ENCODE measurements around the gene COPZ2. TPM values are rescaled to one million over a fixed set of nuclear protein-coding genes. Genes with fewer than 3 reads are reported as not detected.

The COPZ2 gene
- total and polyA plus RNA-seq, 9 of the 15 experiments (the other 6 are each of a cell fraction or from before 2014, with no cell fraction given) = 0.22 to 0.49 TPM; not detected in 7

- TF ChIP-seq JUND (IDR thresholded peaks at IDR 0.05; ENCODE audit: borderline replicate concordance, low read depth, low read length) = peak; percentile 48
- peak; percentile 49; the same call in 1 of the 3 replicates for TF ChIP-seq JUND (tag; IDR thresholded peaks at IDR 0.05; ENCODE audit: borderline replicate concordance, low read depth, low read length)
- TF ChIP-seq SIRT6 (IDR thresholded peaks at IDR 0.05; ENCODE audit: low read depth, low read length) = no peak
- 0 out of 2 replicates have a peak, but pooled peaks have one; percentile 14 for TF ChIP-seq MTA1 (IDR thresholded peaks at IDR 0.05; ENCODE audit: borderline replicate concordance)
- peak; percentile 31; the same call in 1 of the 2 replicates for TF ChIP-seq PML (IDR thresholded peaks at IDR 0.05; ENCODE audit: low read length)
- TF ChIP-seq, protein P1, sequence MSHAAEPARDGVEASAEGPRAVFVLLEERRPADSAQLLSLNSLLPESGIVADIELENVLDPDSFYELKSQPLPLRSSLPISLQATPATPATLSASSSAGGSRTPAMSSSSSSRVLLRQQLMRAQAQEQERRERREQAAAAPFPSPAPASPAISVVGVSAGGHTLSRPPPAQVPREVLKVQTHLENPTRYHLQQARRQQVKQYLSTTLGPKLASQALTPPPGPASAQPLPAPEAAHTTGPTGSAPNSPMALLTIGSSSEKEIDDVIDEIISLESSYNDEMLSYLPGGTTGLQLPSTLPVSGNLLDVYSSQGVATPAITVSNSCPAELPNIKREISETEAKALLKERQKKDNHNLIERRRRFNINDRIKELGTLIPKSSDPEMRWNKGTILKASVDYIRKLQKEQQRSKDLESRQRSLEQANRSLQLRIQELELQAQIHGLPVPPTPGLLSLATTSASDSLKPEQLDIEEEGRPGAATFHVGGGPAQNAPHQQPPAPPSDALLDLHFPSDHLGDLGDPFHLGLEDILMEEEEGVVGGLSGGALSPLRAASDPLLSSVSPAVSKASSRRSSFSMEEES (CRISPR knock-in tag; IDR thresholded peaks at IDR 0.05) = no peak
- peak; percentile 95 for TF ChIP-seq VEZF1 (CRISPR knock-in tag; IDR thresholded peaks at IDR 0.05)
- TF ChIP-seq ZNF586 (CRISPR knock-in tag; conservative IDR thresholded peaks at IDR 0.05) = no peak
- peak; percentile 17; the same call in 1 of the 2 replicates for TF ChIP-seq SUPT5H (IDR thresholded peaks at IDR 0.05)
- TF ChIP-seq, protein P2, sequence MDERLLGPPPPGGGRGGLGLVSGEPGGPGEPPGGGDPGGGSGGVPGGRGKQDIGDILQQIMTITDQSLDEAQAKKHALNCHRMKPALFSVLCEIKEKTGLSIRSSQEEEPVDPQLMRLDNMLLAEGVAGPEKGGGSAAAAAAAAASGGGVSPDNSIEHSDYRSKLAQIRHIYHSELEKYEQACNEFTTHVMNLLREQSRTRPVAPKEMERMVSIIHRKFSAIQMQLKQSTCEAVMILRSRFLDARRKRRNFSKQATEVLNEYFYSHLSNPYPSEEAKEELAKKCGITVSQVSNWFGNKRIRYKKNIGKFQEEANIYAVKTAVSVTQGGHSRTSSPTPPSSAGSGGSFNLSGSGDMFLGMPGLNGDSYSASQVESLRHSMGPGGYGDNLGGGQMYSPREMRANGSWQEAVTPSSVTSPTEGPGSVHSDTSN (CRISPR knock-in tag; IDR thresholded peaks at IDR 0.05; ENCODE audit: low read depth) = peak; percentile 84
- TF ChIP-seq, protein P2 (tag; conservative IDR thresholded peaks at IDR 0.05; ENCODE audit: low read depth) = peak; percentile 100
- TF ChIP-seq POU5F1 (IDR thresholded peaks at IDR 0.05; ENCODE audit: borderline replicate concordance, low read depth, low read length, partially characterized antibody) = no peak
- TF ChIP-seq MYBL2 (IDR thresholded peaks at IDR 0.05; ENCODE audit: low read depth) = no peak
- TF ChIP-seq MYBL2 (CRISPR knock-in tag; IDR thresholded peaks at IDR 0.05; ENCODE audit: borderline replicate concordance) = no peak
- no peak for TF ChIP-seq HNRNPUL1 (IDR thresholded peaks at IDR 0.05; ENCODE audit: low read length)
- no peak for TF ChIP-seq MIER1 (IDR thresholded peaks at IDR 0.05; ENCODE audit: low read depth)
- peak; percentile 90; the same call in 1 of the 2 replicates for TF ChIP-seq PATZ1 (CRISPR knock-in tag; IDR thresholded peaks at IDR 0.05; ENCODE audit: borderline replicate concordance)
These were observed 55.4 kb downstream of the COPZ2 start (continued) for GRCh38 chr17:47982091-47982617.

All from K562 (cell line).